ENCODE results near the gene IL4I1.

The IL4I1 gene

DNA sequence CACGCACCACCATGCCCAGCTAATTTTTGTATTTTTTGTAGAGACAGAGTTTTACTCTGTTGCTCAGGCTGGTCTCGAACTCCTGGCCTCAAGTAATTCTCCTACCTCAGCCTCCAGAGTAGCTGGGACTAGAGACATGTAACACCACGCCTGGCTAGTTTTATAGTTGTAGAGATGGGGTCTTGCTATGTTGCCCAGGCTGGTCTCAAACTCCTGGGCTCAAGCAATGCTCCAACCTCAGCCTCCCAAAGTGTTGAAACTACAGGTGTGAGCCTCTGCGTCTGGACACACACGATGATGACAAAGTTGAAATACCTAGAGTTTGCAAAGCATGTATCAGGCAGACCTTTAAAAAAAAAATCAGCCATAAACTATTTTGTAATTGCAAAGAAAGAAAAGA lies 50.3 kb downstream of the IL4I1 start:
- no peaks in the 10 kb centered on the region for H4K20me1 ChIP-seq (ENCODE audit: insufficient read depth, low read length, poor library complexity, severe bottlenecking)
- H3K4me2 ChIP-seq (ENCODE audit: low read depth, low read length, poor library complexity, severe bottlenecking) = no peak overlapping the region
- no peaks in the 10 kb centered on the region for H3K27me3 ChIP-seq (ENCODE audit: insufficient read depth, low read length, poor library complexity, severe bottlenecking)
- TF ChIP-seq EZH2phosphoT487 (IDR thresholded peaks at IDR 0.05; ENCODE audit: borderline replicate concordance) = no peak
- TF ChIP-seq, protein P1, sequence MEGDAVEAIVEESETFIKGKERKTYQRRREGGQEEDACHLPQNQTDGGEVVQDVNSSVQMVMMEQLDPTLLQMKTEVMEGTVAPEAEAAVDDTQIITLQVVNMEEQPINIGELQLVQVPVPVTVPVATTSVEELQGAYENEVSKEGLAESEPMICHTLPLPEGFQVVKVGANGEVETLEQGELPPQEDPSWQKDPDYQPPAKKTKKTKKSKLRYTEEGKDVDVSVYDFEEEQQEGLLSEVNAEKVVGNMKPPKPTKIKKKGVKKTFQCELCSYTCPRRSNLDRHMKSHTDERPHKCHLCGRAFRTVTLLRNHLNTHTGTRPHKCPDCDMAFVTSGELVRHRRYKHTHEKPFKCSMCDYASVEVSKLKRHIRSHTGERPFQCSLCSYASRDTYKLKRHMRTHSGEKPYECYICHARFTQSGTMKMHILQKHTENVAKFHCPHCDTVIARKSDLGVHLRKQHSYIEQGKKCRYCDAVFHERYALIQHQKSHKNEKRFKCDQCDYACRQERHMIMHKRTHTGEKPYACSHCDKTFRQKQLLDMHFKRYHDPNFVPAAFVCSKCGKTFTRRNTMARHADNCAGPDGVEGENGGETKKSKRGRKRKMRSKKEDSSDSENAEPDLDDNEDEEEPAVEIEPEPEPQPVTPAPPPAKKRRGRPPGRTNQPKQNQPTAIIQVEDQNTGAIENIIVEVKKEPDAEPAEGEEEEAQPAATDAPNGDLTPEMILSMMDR (conservative IDR thresholded peaks at IDR 0.05; ENCODE audit: low read length) = no peak
- no peak overlapping the region for H3K9ac ChIP-seq (ENCODE audit: low read depth, low read length, poor library complexity, severe bottlenecking)
- H3K9me3 ChIP-seq (ENCODE audit: insufficient read depth, low read depth, low read length) = no peaks in the 10 kb centered on the region
- H2AFZ ChIP-seq (ENCODE audit: low read length) = no peak overlapping the region
- H3K9me2 ChIP-seq (replicated peaks; ENCODE audit: low read depth, low read length) = no peaks in the 10 kb centered on the region
- H3F3A ChIP-seq (ENCODE audit: low read depth) = 0 out of 2 replicates have a peak, but pooled peaks cover 3% of the 10 kb centered on the region
- no peaks in the 10 kb centered on the region; the same call in 1 of the 2 replicates for H3K79me2 ChIP-seq (ENCODE audit: insufficient read depth, low read length)
- H3K4me3 ChIP-seq (ENCODE audit: low read length, poor library complexity, severe bottlenecking) = no peak overlapping the region
- peaks cover 18% of the 10 kb centered on the region for H3K4me1 ChIP-seq (ENCODE audit: insufficient read depth, low read length, poor library complexity, severe bottlenecking)
- no peaks in the 10 kb centered on the region for H3K36me3 ChIP-seq (ENCODE audit: insufficient read depth, low read length)

DNA sequence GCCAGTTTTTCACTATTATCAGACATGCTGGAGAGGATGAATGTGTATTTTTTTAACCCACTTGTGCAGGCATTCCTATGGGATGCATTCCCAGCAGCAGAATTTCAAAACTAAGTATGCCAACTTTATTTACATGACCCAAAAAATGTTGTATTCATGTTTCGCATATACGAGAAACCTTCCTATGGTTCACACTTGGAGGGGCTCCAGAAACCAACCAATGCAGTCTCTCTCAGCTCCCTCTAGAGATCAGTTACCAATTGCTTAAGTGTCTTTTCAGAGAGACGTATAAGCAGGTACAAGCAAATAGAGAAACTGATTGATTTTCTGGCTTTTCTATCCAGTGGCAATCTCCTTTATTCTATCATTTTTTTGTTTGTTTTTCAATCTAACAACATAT lies 51.3 kb downstream of the IL4I1 start:
- Histone ChIP-seq H2AFZ (ENCODE audit: low read length) (no peak overlapping the region), H3K4me1 (ENCODE audit: insufficient read depth, low read length, poor library complexity, severe bottlenecking) (peaks cover 18% of the 10 kb centered on the region), H3K27me3 (ENCODE audit: insufficient read depth, low read length, poor library complexity, severe bottlenecking) (no peaks in the 10 kb centered on the region), H3K9ac (ENCODE audit: low read depth, low read length, poor library complexity, severe bottlenecking) (no peak overlapping the region), H3K9me3 (ENCODE audit: insufficient read depth, low read depth, low read length) (no peaks in the 10 kb centered on the region), H3F3A (ENCODE audit: low read depth) (no peaks in the 10 kb centered on the region), H3K79me2 (ENCODE audit: insufficient read depth, low read length) (no peaks in the 10 kb centered on the region; the same call in 1 of the 2 replicates), H3K9me2 (replicated peaks; ENCODE audit: low read depth, low read length) (no peaks in the 10 kb centered on the region), H3K4me2 (ENCODE audit: low read depth, low read length, poor library complexity, severe bottlenecking) (no peak overlapping the region), H3K36me3 (ENCODE audit: insufficient read depth, low read length) (no peaks in the 10 kb centered on the region), H4K20me1 (ENCODE audit: insufficient read depth, low read length, poor library complexity, severe bottlenecking) (no peaks in the 10 kb centered on the region), H3K4me3 (ENCODE audit: low read length, poor library complexity, severe bottlenecking) (no peak overlapping the region)
- TF ChIP-seq, protein P1 (conservative IDR thresholded peaks at IDR 0.05; ENCODE audit: low read length) = no peak
- TF ChIP-seq EZH2phosphoT487 (IDR thresholded peaks at IDR 0.05; ENCODE audit: borderline replicate concordance) = no peak

DNA sequence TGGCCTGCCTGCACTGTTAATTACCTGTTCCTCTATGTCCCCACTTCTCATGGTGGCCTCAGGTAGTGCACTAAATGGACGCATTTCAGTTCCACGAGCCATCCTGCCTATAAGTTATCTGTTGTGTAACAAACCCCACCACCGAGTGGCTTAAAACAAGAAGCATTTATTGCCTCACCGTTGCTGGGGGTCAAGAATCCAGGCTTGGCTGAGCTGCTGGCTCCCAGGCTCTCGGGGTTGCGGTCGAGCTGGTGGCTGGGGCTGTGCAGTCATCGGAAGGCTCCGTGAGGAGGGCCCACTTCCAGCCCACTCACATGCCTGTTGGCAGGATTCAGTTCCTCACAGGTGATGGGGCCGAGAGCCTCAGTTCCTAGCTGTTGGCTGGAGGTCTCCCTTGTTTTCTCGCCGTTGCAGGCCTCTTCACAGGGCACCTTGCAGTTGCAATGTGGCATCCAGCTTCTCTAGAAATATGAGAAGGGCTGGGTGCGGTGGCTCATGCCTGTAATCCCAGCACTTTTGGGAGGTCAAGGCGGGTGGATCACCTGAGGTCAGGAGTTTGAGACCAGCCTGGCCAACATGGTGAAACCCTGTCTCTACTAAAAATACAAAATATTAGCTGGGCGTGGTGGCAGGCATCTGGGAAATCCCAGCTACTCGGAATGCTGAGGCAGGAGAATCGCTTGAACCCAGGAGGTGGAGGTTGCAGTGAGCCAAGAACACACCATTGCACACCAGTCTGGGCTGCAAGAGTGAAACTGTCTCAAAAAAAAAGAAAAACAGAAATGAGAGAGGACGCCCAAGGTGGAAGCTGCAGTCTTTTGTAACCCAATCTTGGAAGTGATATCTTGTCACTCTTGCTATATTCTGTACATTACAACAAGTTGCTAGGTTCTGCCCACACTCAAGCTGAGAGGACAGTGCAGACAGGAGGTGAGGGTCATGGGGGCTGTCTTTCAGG lies 52.3 kb downstream of the IL4I1 start:
- Histone ChIP-seq H3K4me1 (ENCODE audit: insufficient read depth, low read length, poor library complexity, severe bottlenecking) (peaks cover 15% of the 10 kb centered on the region), H3K9me2 (replicated peaks; ENCODE audit: low read depth, low read length) (no peaks in the 10 kb centered on the region), H3F3A (ENCODE audit: low read depth) (no peaks in the 10 kb centered on the region), H3K36me3 (ENCODE audit: insufficient read depth, low read length) (peaks cover 4% of the 10 kb centered on the region; the same call in 1 of the 2 replicates), H3K9me3 (ENCODE audit: insufficient read depth, low read depth, low read length) (no peaks in the 10 kb centered on the region), H4K20me1 (ENCODE audit: insufficient read depth, low read length, poor library complexity, severe bottlenecking) (no peaks in the 10 kb centered on the region), H3K4me3 (ENCODE audit: low read length, poor library complexity, severe bottlenecking) (no peak overlapping the region), H3K9ac (ENCODE audit: low read depth, low read length, poor library complexity, severe bottlenecking) (no peak overlapping the region), H3K79me2 (ENCODE audit: insufficient read depth, low read length) (no peaks in the 10 kb centered on the region), H2AFZ (ENCODE audit: low read length) (no peak overlapping the region), H3K4me2 (ENCODE audit: low read depth, low read length, poor library complexity, severe bottlenecking) (no peak overlapping the region), H3K27me3 (ENCODE audit: insufficient read depth, low read length, poor library complexity, severe bottlenecking) (no peaks in the 10 kb centered on the region)
- TF ChIP-seq, protein P1 (conservative IDR thresholded peaks at IDR 0.05; ENCODE audit: low read length) = no peak
- no peak for TF ChIP-seq EZH2phosphoT487 (IDR thresholded peaks at IDR 0.05; ENCODE audit: borderline replicate concordance)
